HG03565 (cell line): ENCODE measurements around the gene TGIF1.

Source experiments
- ATAC-seq: cut with Tn5 transposase; IDR thresholded peaks from one replicate; pipeline ENCODE4 v1.9.1; 2021; ENCODE audit warnings: mild to moderate bottlenecking, moderate library complexity; ENCODE audit not compliant: unreplicated experiment

TGIF1 gene

DNA sequence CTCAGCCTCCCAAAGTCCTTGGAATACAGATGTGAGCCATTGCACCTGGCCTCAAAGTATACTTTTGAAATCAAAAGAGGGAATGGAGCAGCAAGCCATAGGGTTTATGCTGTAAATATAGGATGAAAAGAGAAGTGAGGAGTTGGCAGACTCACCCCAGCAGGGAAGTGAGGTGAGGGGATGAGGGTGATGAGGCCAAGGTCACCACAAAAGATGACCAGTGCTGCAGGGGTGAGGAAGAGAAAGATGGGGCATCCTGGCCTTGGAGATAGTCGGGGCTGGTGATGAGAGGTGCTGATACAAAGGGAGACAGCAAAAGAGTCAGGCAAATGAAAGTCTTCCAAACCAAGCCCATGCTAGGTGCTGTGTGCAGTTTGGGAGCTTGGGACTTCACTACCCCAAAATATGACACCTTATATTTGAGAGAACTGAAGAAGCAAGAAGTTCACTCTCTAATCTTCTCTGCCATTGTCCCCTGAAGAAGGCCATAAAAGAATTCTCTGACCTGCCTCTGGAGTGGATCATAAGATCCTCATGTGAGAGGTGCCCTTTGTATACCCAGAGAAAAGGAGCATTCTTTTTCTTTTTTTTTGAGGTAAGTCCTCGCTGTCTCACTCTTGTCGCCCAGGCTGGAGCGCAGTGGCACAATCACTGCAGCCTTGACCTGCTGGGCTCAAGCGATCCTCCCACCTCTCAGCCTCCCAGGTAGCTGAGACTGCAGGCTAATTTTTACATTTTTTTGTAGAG lies 31.0 kb downstream of the TGIF1 start:
- ATAC-seq = no peak

DNA sequence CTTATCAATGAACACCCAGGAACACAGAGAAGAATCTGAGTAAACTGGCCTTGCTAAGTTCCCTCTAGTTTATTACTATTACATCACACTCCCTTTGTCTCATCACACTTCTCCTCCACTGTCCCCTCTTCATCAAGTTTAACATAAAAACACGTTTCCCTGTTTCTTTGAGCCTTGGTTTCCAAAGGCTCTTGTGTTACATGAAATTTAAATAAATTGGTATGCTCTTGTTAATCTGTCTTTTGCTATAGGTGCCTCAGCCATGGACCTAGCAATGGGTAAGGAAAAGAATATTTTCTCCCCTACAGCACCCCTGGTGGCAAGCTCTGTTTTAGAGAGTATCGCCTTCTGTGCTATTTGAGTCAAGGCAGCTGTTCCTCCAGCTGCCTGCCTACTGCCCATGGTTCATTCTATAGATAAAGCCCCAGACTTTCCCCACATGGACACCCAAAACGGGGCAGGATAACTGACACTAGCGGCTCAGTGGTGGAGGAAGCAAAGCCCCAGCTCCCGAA lies 31.8 kb downstream of the TGIF1 start:
- peak; percentile 58 for ATAC-seq

- ATAC-seq = no peak
Observed at GRCh38 chr18:3482258-3482657, 32.3 kb downstream of the TGIF1 start.

DNA sequence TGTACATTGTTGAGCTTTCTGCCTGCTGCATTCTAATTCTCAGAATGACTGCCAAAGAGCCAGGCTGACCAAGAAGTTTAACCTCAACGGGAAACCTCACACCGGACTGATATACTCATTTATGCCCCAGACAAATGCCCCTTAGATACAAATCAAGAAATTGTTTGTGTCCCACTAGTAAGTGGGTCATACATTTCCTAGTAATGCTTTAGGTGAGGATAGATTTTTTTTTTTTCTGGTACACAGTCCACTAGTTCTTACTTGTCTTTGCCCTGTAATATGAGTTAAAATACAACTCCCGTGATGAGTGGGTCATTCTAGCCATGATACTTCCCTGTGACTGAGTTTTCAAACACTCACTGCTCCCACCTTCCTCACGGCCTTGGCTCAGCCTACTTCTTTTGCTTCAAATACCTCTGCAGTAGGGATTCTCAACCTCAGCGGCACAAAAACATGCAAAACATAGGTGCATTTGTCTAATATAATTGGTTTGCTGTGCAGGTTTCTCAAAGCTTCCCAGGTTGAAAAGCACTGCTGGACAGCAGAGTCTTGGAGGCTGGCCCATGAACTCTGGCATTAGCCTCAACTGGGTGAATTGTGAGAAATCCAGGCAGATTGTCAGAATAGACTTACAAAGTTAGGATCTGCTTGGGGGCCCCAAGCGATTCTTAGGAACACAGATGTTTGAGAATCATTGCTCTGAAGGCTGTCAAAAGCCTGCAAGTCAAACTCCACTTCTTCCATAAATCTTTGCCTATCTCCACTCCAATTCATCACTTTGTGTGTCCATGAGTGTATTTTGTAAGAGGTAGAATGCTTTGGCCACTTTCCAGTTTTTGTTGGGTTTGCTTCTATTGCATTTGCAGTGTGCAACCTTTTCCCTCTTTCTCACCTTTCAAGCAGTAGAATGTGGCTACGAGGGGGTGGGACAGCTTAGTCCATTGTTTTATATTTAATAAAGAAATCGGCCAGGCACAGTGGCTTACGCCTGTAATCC lies 35.5 kb downstream of the TGIF1 start:
- peak; percentile 58 for ATAC-seq

DNA sequence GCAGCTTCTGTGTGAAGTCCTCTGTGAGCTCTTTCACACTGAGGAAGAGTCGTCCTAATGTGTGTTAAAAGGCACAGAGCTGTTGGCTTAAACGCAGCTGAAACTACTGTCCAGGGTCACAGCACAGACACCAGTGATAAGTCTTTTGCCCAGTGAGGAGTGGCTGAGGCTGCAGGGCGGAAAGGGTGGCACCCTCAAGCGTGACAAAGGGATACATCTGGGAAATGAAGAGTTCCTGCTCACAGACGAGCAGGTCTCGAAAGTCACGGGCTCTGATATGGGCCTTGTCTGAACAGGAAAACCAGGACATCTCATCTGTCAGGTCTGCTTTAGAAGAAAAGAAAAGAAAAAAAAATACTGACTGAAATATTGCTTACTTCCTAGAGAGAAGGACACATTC lies 36.5 kb downstream of the TGIF1 start:
- ATAC-seq = no peak

DNA sequence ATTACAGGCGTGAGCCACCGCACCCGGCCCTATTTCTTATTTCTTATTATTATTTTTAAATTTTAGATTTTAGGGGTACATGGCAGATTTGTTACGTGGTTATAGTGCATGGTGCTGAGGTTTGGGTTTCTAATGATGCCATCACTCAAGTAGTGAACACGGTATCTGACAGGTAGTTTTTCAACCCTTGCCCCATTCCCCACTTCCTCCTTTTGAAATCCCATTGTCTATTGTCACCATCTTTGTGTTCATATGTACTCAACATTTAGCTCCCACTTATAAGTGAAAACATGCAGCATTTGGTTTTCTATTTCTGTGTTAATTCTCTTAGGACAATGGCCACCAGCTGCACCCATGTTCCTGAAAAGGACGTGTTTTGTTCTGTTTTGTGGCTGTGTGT lies 39.5 kb downstream of the TGIF1 start:
- ATAC-seq = no peak

GRCh38 chr18:3491981-3492555 lies 42.1 kb downstream of the TGIF1 start:
- ATAC-seq = no peak

GRCh38 chr18:3492721-3493120 lies 42.7 kb downstream of the TGIF1 start:
- no peak for ATAC-seq

GRCh38 chr18:3493501-3494244 lies 43.7 kb downstream of the TGIF1 start:
- ATAC-seq = no peak

DNA sequence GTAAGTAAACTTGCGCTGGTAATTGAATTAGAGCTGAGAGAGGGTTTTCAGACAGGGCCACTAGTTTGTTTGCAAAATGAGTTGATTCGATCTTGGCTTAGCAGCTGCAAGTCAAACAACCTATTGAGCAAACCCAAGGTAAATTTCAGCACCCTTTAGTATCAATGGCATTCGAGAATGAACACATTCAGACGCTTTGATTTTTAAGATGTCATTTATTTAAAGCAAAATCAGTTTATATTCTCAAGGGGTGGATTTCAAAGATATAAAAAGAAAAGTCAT lies 44.2 kb downstream of the TGIF1 start:
- ATAC-seq = no peak

DNA sequence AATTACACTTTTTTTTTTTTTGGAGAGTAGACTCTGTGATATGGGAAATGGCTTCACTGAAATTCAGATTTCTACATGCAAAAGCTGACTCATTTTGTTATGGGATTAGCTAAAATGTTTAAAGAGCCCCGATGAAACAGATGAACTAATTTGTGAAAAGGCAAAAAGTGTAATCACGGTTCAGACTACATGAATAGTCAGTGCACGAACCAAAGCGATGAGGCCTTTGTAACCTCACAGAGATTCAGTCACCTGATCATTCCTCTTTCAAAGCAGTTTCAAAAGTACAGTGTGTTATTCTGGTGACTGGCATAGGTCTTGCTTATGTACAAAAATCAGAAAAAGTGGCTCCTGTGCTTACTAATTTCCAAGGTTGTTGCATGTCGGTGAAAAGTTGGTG lies 44.6 kb downstream of the TGIF1 start:
- no peak for ATAC-seq

DNA sequence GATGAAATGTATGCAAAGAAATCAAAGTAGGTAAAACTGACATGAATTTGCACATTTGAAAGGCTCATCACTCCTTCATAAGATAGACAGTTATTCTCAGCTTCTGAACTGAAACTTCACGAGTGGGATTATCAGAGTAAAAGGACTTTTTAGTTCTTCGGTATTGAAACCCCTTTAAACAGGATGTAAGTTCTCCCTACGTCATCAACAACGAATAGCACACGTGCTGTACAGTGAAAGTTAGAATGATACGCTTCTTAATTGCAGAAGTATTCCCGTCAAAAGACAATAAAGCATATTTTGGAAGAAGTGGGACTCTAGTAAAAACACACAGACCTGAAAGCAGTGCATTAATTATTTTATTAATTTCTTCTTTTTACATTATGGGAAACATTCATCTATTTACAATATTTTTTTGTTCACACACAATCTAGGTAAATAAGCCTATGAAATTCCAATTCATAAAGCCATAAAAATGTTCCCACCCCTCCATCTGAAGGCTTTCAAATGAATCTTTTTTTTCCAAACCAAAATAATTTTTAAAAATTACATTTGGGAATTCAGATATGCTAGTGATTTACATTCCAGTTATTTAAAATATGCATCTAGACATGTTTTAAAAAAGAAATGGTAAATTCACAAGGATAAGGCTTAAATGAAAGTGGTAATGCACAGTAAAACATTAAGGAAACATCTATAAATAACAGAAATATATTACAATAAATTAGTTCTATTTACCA lies 45.9 kb downstream of the TGIF1 start:
- no peak for ATAC-seq

- no peak for ATAC-seq
Observed at GRCh38 chr18:3498698-3499471, 48.9 kb downstream of the TGIF1 start.

DNA sequence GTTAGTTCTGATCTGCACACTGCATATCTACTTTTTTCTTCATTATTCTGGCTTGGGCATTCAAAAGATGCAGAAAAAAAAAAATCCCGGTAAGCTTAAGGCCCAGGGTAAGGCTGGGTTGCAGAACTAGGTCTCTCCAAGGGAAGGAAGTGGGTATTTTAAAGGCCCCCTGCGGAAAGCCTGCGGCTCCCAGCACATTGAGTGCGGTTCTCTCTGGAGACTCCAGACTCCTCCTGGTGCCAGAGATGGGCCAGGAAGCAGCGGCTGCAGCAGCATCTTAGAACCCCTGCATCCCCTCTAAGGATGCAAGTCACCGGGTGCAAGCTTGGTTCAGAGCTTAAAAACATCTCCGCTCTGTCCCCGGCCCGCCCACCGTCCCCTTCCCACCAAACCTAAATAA lies 49.5 kb downstream of the TGIF1 start:
- ATAC-seq = no peak

GRCh38 chr18:3500016-3500415 lies 50.0 kb downstream of the TGIF1 start:
- no peak for ATAC-seq

DNA sequence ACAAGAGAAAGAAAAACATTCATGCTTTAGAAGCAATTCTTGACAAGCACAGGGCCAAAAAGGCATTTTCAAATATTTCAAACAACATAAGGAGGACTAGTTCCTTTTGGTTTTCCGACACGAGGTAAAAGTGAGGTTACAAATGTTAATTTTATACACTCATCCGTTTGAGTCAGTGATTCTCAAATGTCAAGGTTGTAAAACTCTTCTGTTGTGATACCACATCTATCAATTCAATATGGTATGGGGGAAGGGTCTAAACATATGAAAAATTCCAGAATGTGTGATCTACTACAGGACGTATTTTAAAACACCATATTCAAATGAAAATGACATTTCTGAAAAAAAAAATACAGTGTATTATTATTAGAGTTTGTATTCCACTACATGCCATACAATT lies 52.7 kb downstream of the TGIF1 start:
- ATAC-seq = no peak

DNA sequence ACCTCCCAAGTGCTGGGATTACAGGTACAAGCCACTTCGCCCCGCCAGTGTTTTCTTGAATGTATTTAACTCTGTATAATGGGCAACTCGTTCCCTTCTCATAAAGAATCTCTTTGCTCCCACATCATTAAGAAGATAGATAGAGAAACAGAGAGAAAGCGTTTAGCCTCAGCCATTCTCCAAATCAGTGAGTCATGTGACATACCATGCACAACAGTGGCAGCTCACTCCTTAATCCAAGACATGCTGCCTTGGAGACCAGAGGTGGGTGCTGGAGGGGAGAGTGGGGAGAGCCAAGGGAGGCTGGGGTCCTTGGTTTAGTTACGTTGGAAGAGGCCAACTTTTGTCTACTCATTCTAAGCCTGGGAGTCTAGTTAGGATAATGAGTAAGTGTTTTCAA lies 54.7 kb downstream of the TGIF1 start:
- ATAC-seq = no peak

GRCh38 chr18:3508576-3509549 lies 58.9 kb downstream of the TGIF1 start:
- ATAC-seq = no peak
